Left renal cortex interstitium (tissue), 4 donors: ENCODE results near the gene SMAD6. TPM values are rescaled to one million over a fixed set of nuclear protein-coding genes. Genes with fewer than 3 reads are reported as not detected.

Source experiments
- DNase-seq, 4 donors: peaks; one replicate each; pipeline ENCODE4 v3.0.0-alpha.2; 2013; ENCODE audit warnings: low read depth in 4 of 4, low spot score in 2 of 4, missing footprints in 1 of 4
- polyA plus RNA-seq, 4 donors: library from polyadenylated mRNA; unstranded; fragments of 120-200 nt; gene quantifications; one replicate each; pipeline ENCODE4 v1.2.1, GENCODE V29; 2013; ENCODE audit not compliant: insufficient read length in 4 of 4

SMAD6 gene
- polyA plus RNA-seq, 4 donors = 27.4 to 49.4 (median 42.6) TPM

DNA sequence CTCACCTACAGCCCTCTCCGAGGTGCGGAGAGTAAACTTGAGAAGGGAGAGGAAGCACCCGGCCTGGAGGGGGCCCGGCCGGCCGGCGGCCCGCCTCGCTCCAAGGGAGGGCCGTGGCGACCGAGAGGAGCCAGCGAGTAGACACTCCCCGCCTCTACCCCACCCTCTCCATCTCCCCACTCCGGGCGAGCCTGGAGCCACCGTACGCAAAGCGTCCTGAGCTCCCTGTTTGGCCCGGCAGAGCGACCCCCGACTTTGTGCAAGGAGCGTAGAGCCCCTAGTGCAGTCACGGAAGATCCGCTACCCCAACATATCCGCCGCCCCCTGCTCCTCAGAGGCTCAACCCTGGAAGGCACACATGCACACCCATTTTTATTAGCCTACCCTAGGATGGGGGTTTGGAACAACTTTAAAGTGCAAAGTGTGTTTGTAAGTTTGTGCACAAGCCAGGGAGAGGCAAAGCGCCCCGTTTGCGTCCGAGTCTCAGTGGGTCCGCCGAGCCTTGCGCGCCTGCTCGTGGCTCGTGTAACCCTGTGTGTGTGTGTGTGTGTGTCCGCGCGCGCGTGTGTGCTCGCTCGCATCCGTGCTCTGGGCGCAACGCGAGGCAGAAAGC lies 508 bp upstream of the SMAD6 start:
- peak in 1 of 4 donors; percentile 57 for DNase-seq

DNA sequence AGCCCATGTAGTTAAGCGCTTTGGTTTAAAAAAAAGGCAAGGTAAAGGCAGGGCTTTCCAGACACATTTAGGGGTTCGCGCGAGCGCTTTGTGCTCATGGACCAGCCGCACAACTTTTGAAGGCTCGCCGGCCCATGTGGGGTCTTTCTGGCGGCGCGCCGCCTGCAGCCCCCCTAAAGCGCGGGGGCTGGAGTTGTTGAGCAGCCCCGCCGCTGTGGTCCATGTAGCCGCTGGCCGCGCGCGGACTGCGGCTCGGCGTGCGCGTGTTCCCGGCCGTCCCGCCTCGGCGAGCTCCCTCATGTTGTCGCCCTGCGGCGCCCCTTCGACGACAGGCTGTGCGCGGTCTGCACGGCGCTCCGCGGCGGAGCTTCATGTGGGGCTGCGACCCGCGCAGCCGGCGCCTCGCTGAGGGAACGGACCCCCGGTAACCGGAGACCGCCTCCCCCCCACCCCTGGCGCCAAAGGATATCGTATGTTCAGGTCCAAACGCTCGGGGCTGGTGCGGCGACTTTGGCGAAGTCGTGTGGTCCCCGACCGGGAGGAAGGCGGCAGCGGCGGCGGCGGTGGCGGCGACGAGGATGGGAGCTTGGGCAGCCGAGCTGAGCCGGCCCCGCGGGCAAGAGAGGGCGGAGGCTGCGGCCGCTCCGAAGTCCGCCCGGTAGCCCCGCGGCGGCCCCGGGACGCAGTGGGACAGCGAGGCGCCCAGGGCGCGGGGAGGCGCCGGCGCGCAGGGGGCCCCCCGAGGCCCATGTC lies 927 bp downstream of the SMAD6 start:
- DNase-seq = no peak

DNA sequence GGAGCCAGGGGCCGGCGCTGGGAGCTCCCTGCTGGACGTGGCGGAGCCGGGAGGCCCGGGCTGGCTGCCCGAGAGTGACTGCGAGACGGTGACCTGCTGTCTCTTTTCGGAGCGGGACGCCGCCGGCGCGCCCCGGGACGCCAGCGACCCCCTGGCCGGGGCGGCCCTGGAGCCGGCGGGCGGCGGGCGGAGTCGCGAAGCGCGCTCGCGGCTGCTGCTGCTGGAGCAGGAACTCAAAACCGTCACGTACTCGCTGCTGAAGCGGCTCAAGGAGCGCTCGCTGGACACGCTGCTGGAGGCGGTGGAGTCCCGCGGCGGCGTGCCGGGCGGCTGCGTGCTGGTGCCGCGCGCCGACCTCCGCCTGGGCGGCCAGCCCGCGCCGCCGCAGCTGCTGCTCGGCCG lies 1.5 kb downstream of the SMAD6 start:
- DNase-seq = no peak

DNA sequence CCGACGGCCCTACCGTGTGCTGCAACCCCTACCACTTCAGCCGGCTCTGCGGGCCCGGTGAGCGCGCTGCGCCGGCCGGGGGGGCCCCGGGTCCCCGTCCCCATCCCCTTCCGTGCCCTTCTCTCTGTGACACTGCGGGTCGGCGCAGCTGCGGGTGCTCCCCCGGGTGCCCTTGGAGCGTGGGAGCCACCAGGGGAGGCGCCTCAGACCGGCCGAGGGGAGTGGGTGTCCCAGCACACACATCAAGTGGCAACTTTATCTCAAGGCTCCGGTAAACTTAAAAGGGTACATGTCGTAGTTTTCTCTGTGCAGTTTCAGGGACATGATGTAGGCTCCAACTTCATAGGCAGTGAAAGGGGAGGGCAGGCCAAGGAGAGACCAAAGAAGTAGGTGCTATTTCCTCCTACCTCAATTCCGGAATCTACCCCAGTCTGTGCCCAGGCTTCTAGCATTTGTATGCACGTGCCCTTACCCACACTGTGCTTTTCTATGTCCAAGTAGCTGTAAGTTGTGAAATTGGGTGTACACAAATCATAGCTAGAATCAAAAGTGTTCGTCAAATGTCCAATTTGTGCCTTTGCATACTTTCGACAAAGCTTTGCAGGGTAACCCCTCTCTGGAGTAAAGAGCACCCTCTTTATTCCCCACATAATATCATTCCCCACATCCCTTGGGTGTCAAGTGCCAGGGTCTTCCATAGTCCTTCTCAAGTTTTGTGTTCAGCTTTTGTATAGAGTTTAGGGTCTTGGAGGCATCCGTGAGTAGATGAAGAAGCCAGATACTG lies 2.2 kb downstream of the SMAD6 start:
- DNase-seq = no peak

DNA sequence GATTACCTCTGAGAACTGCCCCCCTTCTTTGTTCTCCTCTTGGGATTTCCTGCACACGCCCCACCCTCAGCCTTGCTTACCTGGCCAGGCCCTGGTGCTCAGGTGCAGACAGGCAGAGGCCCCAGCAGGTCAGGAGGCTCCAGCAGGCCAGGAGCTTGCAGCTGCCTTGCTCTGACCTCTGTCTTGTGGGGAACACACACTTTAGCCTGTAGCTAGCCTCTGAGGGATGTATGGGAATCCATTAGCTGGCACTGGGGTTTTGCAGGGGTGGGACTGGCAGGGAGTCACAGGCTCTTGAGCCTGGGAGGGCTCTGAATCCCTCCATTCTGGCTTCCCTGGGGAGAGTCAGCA lies 2.7 kb downstream of the SMAD6 start:
- DNase-seq = no peak

DNA sequence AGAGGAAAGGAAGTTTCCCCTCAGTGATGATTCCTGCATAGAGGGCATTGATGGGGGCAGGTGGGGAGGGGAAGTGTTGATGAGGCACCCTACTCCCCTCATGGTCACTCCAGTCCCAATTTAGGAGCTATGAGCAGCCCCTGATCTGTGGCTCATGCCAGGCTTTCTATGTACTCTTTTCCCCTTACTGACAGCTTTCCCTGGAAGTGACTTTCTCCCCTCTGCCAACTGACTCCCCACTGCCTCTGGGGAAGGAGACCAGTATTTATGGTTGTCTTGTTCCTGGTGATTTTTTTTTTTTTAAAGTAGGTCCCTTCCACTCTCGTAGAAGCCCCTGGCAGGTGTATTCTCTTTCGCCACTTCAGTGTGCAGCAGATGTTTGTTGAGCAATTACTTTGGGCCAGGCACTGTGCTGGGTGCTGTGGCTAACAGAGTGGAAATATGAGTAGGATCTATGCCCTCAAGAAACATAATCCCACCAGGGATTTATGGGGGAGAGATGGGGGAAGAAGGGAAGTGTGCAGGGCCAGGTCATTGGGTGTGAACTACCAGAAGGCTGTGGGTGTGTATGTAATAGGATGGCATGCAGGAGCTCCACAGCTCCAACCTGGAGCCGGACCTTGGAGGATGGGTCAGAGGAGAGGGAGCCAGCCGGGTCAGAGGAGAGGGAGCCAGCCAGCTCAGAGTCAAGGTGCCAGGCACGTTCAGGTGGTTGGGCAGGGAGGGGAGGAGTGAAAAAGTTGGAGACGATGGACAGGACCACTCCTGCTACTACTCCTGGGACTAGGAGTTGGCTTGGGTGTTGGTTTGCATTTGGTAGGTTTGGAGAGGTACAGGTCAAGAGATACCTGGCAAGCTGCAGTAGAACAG lies 3.5 kb downstream of the SMAD6 start:
- DNase-seq = no peak

DNA sequence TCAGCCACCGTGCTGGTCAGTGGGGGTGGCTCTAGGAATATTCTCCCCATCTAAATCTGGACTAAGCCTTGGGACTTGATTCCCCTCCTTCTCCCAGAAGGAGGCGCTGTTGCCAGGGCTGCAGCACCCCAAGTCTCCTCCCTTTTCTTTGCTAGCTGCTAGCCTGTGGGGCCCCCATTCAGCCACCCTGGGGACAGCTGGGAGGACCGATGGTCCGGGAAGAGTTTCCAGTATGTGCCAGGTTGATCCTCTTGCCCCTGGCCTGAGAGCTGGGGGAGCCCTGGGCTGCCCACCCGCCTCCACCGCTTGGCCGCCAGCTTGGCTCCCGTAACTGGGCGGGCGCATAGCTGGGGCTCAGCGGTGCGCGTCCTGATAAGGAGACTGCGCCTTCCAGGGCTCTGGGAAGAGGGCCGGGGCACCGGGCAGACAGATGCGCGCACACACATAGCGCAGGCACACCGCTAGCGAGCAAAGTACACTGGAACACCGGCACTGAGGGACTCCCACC lies 4.2 kb downstream of the SMAD6 start:
- no peak for DNase-seq

DNA sequence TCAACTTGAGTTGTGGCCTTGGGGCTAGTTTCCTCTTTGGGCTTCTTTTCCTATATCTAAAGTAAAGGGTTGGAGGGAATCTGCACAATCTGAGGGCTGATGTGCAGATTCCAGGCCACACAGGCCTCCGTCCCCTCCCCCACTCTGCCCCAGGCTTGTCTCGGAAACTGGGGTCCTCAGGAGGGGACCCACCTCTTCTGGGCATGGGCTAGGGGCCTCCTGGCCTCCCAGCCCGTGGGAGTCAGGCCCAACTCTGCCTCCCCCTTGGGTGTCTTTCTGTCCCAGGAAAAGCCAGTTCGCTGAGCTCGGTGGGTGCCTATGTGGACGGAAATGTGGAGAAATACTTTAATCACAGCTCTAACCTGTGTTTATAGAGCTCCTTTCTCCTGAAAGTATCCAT lies 4.8 kb downstream of the SMAD6 start:
- DNase-seq = no peak

DNA sequence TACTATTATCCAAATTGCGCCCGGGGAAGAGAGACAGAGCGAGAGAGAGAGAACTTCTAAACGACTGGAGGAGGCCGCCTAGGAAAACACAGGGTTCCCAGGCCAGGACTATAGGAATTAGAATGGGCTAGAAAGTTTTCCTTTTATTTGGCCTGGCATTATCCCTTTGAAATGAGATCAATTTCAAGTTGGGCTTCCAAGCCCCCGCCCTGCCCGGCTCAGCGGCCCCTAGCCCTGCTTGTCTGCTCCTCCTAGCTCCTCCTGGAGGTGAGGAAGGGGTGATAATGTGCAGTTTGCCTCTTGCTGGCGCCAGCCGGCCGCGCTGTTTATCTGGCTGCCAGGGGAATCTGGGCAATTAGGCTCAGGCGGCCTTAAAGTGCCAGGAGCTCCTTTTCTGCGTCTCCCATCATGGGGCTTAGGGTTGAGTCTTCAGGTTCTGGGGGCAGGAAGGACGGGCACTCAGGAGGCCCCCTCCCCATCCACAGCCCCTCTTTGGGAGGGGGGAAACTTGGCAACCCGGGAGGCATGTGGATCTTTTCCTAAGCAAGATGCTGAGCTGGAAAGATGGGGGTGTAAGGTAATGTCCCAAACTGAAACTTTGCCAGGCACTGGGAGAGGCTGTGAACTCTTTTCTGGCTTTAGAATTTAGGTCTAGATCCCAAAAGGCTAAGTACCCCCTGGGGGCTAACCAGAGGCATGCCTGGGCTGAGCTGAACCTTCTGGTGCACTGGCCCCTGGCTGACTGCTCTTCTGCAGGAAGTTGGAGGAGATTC lies 5.5 kb downstream of the SMAD6 start:
- no peak for DNase-seq

DNA sequence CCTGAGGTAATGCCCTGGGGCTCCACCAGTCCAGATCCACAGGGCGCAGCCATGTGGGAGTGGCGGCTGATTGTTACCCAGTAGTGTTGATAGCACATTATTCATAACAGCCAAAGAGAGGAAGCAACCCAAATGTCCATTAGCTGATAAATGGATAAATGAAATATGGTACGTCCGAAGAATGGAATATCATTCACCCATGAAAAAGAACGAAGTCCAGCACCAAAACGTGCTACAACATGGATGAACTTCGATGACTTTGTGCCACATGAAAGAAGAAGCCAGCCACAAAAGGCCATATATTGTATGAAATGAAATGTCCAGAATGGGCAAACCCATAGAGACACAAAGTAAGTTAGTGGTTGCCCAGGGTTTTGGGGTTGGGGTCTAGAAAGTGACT lies 6.4 kb downstream of the SMAD6 start:
- DNase-seq = no peak

DNA sequence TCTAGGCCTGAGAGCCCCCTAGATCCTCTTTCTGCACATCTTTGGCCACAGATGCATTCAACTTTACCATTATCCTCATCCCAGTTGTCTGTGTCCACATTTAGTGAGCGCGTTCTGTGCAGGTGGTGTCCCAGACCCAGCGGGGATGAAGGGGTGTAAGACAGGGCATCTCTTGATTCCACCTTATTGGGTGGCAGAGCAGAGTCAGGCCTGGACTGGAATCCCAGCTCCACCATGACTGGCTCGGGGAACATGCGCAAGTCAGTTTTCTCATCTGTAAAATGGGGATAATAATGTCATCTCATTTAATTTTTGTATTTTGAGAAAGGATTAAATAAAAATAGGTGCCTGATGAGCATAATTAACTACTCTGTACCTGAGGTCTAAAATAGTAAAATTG lies 7.8 kb downstream of the SMAD6 start:
- DNase-seq = no peak

DNA sequence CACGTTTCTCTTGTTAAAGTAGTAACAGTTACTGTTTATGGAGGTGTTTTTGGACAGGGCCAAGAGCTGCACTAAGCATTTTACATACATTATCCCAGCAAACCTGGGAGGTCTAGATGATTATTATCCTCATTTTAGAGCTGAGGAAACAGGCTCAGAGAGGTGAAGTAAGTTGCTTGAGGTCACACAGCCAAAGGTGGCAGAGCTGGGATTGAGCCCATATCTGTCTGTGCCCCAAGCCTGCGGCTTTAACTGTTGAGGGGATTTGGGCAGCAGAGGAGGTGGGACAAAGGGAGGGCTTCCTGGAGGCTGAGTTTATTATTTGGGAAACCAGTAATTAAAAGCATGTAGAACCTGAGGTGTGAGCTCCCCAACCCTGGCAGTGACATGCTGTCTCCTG lies 9.2 kb downstream of the SMAD6 start:
- DNase-seq = no peak

DNA sequence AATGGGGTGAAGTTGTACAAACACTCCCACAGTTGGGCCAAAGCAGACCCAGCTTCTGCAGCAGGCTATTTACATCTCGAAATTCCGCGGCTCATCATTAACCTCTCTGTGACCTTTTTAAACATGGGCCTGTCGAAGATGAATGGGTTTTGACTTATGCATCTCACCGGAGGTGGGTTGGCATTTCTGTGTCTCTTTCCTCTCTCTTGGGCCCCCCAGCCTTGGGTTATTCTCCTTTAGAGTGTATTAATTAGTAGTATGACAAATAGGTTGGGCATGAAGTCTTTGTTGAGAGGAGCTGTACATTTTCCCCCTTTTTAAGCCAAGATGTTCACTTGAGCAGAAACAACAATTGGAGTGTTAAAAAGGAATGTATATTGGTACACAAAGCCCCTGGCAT lies 9.8 kb downstream of the SMAD6 start:
- no peak for DNase-seq

DNA sequence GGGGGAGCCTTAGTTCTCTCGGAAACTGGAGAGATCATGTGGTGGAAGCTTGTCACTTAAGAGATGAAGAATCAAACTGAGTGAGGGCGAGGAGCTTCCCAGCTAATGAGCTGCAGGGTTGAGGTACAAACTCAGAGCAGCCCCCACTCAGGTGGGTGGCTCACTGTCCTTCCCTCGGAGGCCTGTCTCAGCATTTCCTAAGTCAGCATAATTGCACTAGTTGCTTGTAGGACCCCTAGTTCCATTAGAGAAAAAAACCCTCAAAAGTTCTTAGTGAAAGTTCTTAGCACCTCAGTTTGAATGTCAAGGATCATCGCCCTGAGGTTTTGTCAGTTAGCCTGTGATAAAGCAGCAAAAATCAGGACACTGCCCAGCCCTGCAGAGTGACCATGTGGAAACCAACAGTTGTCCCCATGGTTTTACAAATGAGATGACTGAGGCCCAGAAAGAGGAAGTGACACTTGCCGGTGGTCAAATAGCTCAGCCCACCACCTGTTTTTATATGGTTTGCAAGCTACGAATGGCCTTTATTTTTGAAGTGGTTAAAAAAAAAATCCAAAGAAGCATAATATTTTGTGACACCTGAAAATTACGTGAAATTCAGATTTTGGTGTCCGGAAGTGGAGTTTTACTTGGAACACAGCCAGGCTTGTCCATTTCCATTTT lies 11.9 kb downstream of the SMAD6 start:
- DNase-seq = no peak

DNA sequence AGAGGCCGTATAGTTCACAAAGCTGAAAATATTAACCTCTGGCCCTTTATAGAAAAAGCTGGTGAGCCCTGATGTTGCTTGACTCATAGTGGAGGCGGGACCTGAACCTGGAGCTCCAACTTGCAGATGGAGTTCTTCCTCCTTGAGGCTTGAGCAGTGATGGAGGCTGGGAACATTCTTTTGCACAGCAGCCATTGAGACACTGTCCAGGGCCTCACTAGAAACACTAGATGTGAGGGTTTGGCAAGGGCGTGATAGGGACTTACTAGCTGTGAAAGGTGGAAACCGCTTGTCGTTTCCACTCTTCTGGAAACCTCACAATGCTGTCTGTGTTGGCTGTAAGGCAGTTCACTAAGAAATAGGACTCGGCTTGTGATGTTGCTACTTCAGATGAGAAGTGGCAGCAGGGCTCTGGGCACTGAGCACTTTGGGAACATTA lies 12.5 kb downstream of the SMAD6 start:
- DNase-seq = no peak

DNA sequence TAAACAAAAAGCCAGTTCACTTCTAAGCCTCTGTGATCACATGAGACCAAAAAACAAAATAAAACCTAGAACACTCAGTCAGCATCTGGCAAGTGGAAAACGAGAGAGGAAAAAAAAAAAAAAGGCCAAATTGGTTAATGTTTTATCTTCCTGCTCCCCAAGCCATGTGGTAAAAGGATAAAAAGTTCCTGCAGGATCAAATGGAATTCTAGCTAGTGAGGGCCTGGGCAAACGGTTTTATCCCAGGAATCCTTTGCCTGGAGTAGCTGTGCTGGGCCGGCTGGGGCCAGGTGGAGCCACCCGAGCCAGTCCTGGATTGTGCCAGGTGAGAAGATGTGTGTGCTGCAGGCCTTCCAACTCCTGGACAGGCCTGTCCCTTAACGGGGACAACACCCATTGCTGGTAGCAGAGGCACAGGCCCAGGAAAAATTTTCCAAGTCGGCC lies 13.2 kb downstream of the SMAD6 start:
- DNase-seq = no peak

DNA sequence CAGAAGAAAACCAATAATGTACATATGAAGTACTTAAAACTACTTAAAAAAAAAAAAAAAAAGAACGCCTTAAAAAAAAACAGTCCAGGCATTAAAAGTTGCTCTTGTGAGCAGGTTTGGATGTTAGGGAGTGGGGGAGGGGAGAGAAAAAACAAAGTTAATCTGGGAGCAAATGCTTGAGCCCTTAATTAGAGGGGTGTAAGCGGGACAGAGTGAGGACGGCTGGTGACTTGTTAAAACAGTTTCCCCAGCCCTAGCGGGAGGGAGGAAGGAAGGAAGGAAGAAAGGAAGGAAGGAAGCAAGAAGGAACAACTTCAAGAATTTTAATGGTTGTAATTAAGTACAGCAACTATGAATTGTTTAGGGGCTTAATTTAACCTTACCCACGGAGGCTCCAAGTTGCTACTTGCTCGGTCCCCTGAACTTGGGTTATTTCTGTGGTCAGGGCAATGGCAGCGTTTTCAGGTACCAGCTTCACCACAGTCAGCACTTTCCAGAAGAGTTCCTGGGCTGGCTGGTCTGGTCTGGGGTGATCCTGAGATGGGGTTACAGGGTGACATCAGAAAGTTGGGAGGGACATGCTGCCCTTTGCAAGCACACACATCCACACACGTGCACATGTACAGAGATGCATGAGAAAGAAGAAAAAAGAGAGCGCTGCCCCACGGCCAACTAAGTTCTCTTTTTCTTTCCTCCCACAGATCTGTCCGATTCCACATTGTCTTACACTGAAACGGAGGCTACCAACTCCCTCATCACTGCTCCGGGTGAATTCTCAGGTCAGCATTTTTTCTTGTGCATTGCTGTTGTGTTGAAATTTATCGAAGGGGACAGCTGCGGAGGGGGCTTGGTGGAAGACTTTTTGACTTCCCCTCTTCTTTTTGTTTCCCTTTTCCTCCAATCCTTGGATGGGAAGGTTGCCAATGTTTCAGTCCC lies 14.0 kb downstream of the SMAD6 start:
- DNase-seq = no peak

DNA sequence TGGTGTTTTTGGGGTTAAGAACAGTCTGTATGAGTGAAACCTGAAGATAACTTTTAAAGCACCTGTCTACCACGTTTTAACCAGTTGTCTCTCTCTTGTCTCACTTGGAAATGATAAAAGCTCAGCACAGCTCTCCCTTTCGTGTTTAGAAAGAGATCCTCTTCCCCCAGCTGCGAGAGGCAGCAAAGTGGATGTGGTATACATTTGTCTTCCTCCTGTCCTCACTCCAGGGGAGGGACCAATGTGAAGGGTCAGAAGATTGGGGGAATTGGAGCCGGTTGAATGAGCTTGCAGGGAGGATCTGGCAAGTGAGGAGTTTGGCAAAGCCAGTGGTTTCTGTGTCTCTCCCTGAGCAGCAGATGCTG lies 14.6 kb downstream of the SMAD6 start:
- DNase-seq = no peak
